Panc1 (cell line): ENCODE measurements around the gene DUSP10. TPM values are rescaled to one million over a fixed set of nuclear protein-coding genes. Genes with fewer than 3 reads are reported as not detected.

Experiments used
- ATAC-seq: fragments of 200-7000 bp; cut with Tn5 transposase; 2 replicates; pipeline ENCODE4 v1.9.1; 2020; ENCODE audit warnings: mild to moderate bottlenecking, moderate library complexity
- BruUV-seq: library from RNA; stranded (reverse); fragments of 400-500 nt; replicated peaks from 2 replicates; lab custom pipeline; 2021; lab: Mats Ljungman, UMichigan
- CTCF ChIA-PET: fragments of 300-600 bp; sonication (Branson Sonifier 250); formaldehyde crosslinking; loops from one replicate; lab custom pipeline; 2022; ENCODE audit warnings: antibody characterized with exemption; lab: Charles Lee
- POLR2A ChIA-PET: fragments of 300-600 bp; sonication (Branson Sonifier 250); formaldehyde crosslinking; loops from one replicate; lab custom pipeline; 2022; ENCODE audit warnings: antibody characterized with exemption; lab: Charles Lee
- DNase-seq: peaks from one replicate; pipeline ENCODE4 v3.0.0-alpha.2; 2010; ENCODE audit warnings: low read depth, low spot score
- H3K27ac ChIP-seq: 2 replicates; pipeline ENCODE4 v1.5.1; 2011; ENCODE audit warnings: mild to moderate bottlenecking, low read length, inconsistent platforms
- H3K27me3 ChIP-seq: fragments of 200-500 bp; sonication (Bioruptor generic); 2 replicates; pipeline ENCODE4 v1.6.0; 2014; ENCODE audit warnings: low read length, inconsistent platforms; ENCODE audit not compliant: control insufficient read depth, insufficient read depth
- H3K36me3 ChIP-seq: fragments of 200-500 bp; sonication (Bioruptor generic); 2 replicates; pipeline ENCODE4 v1.5.1; 2014; ENCODE audit warnings: inconsistent platforms, mild to moderate bottlenecking, low read length, moderate library complexity; ENCODE audit not compliant: control insufficient read depth, insufficient read depth
- H3K4me1 ChIP-seq: 2 replicates; pipeline ENCODE4 v1.5.1; 2011; ENCODE audit warnings: inconsistent platforms, mild to moderate bottlenecking, low read length, moderate library complexity; ENCODE audit not compliant: control insufficient read depth, insufficient read depth
- H3K4me3 ChIP-seq, 2 experiments: 2 replicates each; pipeline ENCODE4 v1.5.1; 2011 to 2012; ENCODE audit warnings: low read depth in 2 of 2, low read length in 2 of 2, mild to moderate bottlenecking in 2 of 2, inconsistent platforms in 1 of 2, moderate library complexity in 1 of 2
- H3K9me3 ChIP-seq: fragments of 200-500 bp; sonication (Bioruptor generic); 2 replicates; pipeline ENCODE4 v1.5.1; 2014; ENCODE audit warnings: low read depth, mild to moderate bottlenecking, inconsistent platforms, low read length, moderate library complexity; ENCODE audit not compliant: control insufficient read depth, insufficient read depth
- POLR2AphosphoS5 ChIP-seq: IDR thresholded peaks from 2 replicates; pipeline ENCODE4 v1.6.1; 2012; ENCODE audit warnings: mild to moderate bottlenecking, low read depth, low read length, moderate library complexity
- REST ChIP-seq, 2 experiments: IDR thresholded peaks; 2 replicates each; pipeline ENCODE4 v1.6.1; 2011 to 2012; ENCODE audit warnings: low read depth in 2 of 2, control low read depth in 1 of 2, low read length in 1 of 2, mild to moderate bottlenecking in 1 of 2, moderate library complexity in 1 of 2; ENCODE audit not compliant: insufficient read depth in 1 of 2
- SIN3A ChIP-seq: IDR thresholded peaks from 2 replicates; pipeline ENCODE4 v1.6.1; 2012; ENCODE audit warnings: low read depth, mild to moderate bottlenecking, low read length, moderate library complexity, borderline replicate concordance; ENCODE audit not compliant: insufficient read depth
- TCF7L2 ChIP-seq: IDR thresholded peaks from 2 replicates; pipeline ENCODE4 v1.6.1; 2011; ENCODE audit warnings: mild to moderate bottlenecking, low read depth, low read length, inconsistent platforms
- in situ Hi-C: cut with HindIII; loops from 2 replicates; pipeline ENCODE4 v1.10.0; 2016; ENCODE audit warnings: low sequenced_read_pairs, low pct_unique_long_range_greater_than_20kb
- intact Hi-C: fragments of 100-400 bp; cut with micrococcal nuclease; formaldehyde crosslinking; loops from one replicate; pipeline ENCODE4 v1.10.0; 2022; ENCODE audit not compliant: unreplicated experiment
- total RNA-seq: library from RNA; stranded (reverse); gene quantifications from one replicate; pipeline ENCODE4 v1.2.1, GENCODE V29; 2021; ENCODE audit not compliant: unreplicated experiment
- TF ChIP-seq, protein P1 (sequence below): fragments of 450-650 bp; IDR thresholded peaks from 2 replicates; pipeline ENCODE4 v1.5.1; 2017; ENCODE audit warnings: mild to moderate bottlenecking

Gene DUSP10
- total RNA-seq, 1 experiment from 2014 or later, result 1.4 TPM

GRCh38 chr1:221728037-221728505 lies 13.8 kb downstream of the DUSP10 start:
- Histone ChIP-seq H3K9me3 (no peaks in the 10 kb centered on the region), H3K27ac (no peak overlapping the region), H3K4me1 (no peaks in the 10 kb centered on the region), H3K27me3 (no peaks in the 10 kb centered on the region), H3K36me3 (no peaks in the 10 kb centered on the region), H3K4me3 (no peak overlapping the region)
- ChIA-PET POLR2A (no interaction called here), CTCF (no interaction called here)
- intact Hi-C loops (no loop called here), in situ Hi-C loops (no loop called here)
- no TSS peak for BruUV-seq
- TF ChIP-seq REST (IDR thresholded peaks at IDR 0.05; ENCODE audit: insufficient read depth in 1 of 2, low read depth in 2 of 2, low read length in 1 of 2) (no peak), SIN3A (no peak), TCF7L2 (no peak), POLR2AphosphoS5 (no peak)
- TF ChIP-seq, protein P1, sequence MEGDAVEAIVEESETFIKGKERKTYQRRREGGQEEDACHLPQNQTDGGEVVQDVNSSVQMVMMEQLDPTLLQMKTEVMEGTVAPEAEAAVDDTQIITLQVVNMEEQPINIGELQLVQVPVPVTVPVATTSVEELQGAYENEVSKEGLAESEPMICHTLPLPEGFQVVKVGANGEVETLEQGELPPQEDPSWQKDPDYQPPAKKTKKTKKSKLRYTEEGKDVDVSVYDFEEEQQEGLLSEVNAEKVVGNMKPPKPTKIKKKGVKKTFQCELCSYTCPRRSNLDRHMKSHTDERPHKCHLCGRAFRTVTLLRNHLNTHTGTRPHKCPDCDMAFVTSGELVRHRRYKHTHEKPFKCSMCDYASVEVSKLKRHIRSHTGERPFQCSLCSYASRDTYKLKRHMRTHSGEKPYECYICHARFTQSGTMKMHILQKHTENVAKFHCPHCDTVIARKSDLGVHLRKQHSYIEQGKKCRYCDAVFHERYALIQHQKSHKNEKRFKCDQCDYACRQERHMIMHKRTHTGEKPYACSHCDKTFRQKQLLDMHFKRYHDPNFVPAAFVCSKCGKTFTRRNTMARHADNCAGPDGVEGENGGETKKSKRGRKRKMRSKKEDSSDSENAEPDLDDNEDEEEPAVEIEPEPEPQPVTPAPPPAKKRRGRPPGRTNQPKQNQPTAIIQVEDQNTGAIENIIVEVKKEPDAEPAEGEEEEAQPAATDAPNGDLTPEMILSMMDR, result no peak
- ATAC-seq (no peak), DNase-seq (no peak)

- DNase-seq (no peak), ATAC-seq (no peak)
- no peaks in the 10 kb centered on the region for H3K4me1 ChIP-seq
- H3K36me3 ChIP-seq, result no peaks in the 10 kb centered on the region
- in situ Hi-C loops, result no loop called here
- ChIA-PET POLR2A (no interaction called here), CTCF (no interaction called here)
- no peak overlapping the region for H3K27ac ChIP-seq
- no peak overlapping the region for H3K4me3 ChIP-seq
- BruUV-seq, result no TSS peak
- intact Hi-C loops, result no loop called here
- H3K27me3 ChIP-seq, result no peaks in the 10 kb centered on the region
- TF ChIP-seq REST (IDR thresholded peaks at IDR 0.05; ENCODE audit: insufficient read depth in 1 of 2, low read depth in 2 of 2, low read length in 1 of 2) (no peak), SIN3A (no peak), TCF7L2 (no peak), POLR2AphosphoS5 (no peak)
- TF ChIP-seq, protein P1, result no peak
- no peaks in the 10 kb centered on the region for H3K9me3 ChIP-seq
Measured at GRCh38 chr1:221727146-221728036, 14.5 kb downstream of the DUSP10 start.
